Measurements from ENCODE around the gene ZFY.

DNA sequence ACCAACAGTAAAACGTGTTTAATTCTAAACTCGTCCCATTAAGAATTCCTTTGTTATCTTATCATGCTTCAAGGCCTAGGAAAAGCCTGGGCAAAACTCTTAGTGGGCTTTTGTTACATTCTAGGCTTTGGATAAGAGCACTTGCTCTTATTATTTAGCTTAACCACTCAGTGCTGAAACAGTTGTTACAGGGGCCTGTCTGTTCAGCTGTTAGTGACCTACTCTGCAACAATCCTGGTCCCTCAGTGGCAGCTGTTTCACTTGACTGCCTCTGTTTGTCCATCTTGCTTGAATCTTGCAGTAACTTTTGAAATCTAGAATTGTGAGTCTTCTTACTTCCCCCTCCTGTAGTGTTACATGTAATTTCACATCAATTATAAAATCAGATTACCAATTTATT is 88.4 kb downstream of the ZFY start:
- TF ChIP-seq, protein P1, sequence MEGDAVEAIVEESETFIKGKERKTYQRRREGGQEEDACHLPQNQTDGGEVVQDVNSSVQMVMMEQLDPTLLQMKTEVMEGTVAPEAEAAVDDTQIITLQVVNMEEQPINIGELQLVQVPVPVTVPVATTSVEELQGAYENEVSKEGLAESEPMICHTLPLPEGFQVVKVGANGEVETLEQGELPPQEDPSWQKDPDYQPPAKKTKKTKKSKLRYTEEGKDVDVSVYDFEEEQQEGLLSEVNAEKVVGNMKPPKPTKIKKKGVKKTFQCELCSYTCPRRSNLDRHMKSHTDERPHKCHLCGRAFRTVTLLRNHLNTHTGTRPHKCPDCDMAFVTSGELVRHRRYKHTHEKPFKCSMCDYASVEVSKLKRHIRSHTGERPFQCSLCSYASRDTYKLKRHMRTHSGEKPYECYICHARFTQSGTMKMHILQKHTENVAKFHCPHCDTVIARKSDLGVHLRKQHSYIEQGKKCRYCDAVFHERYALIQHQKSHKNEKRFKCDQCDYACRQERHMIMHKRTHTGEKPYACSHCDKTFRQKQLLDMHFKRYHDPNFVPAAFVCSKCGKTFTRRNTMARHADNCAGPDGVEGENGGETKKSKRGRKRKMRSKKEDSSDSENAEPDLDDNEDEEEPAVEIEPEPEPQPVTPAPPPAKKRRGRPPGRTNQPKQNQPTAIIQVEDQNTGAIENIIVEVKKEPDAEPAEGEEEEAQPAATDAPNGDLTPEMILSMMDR (optimal IDR thresholded peaks at IDR 0.05 in 1 of 3, IDR thresholded peaks at IDR 0.05 in 1 of 3, conservative IDR thresholded peaks at IDR 0.05 in 1 of 3; ENCODE audit: extremely low read depth in 1 of 3, insufficient read depth in 2 of 3, low read length in 3 of 3) = no peak
- no peak for TF ChIP-seq EZH2 (IDR thresholded peaks at IDR 0.05; ENCODE audit: low read length)

All from keratinocyte (primary cell).